ENCODE measurements around the gene CSNK2B. TPM values are rescaled to one million over a fixed set of nuclear protein-coding genes. Genes with fewer than 3 reads are reported as not detected.
A peak's percentile ranks its signal among the peaks of the same experiment; 100 is the strongest.

The CSNK2B gene
- total RNA-seq, 2 donors from 2014 or later, result 155 to 171 TPM

DNA sequence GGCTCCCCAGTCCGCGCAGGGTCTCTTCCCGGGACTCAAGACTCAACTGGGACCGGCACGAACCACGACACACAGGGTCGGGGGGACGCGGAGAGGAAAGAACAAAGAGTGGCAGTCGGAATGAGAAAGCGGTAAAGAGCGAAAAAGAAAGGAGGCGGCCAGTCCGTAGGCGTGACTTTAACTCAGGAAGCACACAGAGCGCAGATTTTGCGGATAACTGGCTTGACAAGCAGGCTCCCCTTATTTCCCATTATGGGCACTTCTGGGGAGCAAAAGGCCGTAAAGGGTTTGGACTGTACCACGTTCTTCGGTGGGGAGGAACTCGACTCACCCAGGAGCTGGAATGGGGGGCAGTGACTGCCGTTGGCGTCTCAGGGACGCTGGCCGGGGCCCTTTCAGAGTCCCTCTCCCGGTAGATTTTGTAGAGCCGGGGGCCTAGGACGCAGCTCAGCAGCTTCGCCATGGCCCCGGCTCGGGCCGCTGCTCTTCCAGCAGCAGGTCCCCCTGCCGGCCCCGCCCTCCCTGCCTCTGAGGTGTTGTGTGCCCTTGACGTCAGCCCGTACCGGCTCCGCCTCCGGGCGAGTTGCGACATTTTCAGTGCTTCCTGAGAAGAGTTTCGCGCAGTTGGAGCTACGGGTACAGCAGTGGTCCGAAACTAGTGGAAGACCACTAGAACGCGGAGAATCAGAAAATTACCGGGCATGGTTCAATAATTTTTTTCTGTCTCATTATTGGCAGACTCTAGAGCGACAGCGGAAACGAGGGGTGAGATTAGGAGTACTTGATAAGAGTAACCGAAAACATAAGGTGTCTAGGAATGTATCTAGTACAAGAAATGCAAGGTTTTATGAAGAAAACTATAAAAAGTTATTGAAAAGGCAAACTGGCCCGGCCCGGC lies 37.2 kb downstream of the CSNK2B start, which contains the start of gene ABHD16A:
Gene ABHD16A (minus strand): TSS at position 506 of the 898 bp plus-strand sequence. CDS start 43 bp downstream, at position 463.
- H3K9ac ChIP-seq (ENCODE audit: extremely low read depth, low read length, poor library complexity, severe bottlenecking), result peak within 1 kb of the TSS; percentile 90
- peaks cover 7% of the 10 kb centered on the region for H3K4me1 ChIP-seq (ENCODE audit: control insufficient read depth, insufficient read depth, low read length)
- peak within 1 kb of the TSS; percentile 97 for H3K4me3 ChIP-seq (ENCODE audit: low read length)
- Mint-ChIP-seq H3K27ac (peak within 1 kb of the TSS; percentile 93), H3K4me3 (peak within 1 kb of the TSS; percentile 87), H3K36me3 (ENCODE audit: low read depth) (peaks cover 19% of the 10 kb centered on the region), H3K9me3 (no peaks in the 10 kb centered on the region), H3K27me3 (ENCODE audit: insufficient read depth) (peaks cover 2% of the 10 kb centered on the region), H3K4me1 (peaks cover 17% of the 10 kb centered on the region)
- peak within 1 kb of the TSS; percentile 89 for H3K27ac ChIP-seq (ENCODE audit: low read depth, low read length)
- 3 to 4% methylated on average over 50 to 54 of the region's 54 CpGs for WGBS, 2 experiments (ENCODE audit: insufficient coverage in 1 of 2, insufficient read length in 1 of 2)
- DNase-seq, result peak; percentile 99
- H3K36me3 ChIP-seq (ENCODE audit: control insufficient read depth, insufficient read depth, low read length), result peaks cover 22% of the 10 kb centered on the region
- H3K9me3 ChIP-seq (ENCODE audit: control insufficient read depth, low read length), result no peaks in the 10 kb centered on the region
- H3K27me3 ChIP-seq (ENCODE audit: control insufficient read depth, insufficient read depth, low read length, poor library complexity, severe bottlenecking), result no peaks in the 10 kb centered on the region
- TF ChIP-seq, protein P1, sequence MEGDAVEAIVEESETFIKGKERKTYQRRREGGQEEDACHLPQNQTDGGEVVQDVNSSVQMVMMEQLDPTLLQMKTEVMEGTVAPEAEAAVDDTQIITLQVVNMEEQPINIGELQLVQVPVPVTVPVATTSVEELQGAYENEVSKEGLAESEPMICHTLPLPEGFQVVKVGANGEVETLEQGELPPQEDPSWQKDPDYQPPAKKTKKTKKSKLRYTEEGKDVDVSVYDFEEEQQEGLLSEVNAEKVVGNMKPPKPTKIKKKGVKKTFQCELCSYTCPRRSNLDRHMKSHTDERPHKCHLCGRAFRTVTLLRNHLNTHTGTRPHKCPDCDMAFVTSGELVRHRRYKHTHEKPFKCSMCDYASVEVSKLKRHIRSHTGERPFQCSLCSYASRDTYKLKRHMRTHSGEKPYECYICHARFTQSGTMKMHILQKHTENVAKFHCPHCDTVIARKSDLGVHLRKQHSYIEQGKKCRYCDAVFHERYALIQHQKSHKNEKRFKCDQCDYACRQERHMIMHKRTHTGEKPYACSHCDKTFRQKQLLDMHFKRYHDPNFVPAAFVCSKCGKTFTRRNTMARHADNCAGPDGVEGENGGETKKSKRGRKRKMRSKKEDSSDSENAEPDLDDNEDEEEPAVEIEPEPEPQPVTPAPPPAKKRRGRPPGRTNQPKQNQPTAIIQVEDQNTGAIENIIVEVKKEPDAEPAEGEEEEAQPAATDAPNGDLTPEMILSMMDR (conservative IDR thresholded peaks at IDR 0.05), result peak; percentile 27

DNA sequence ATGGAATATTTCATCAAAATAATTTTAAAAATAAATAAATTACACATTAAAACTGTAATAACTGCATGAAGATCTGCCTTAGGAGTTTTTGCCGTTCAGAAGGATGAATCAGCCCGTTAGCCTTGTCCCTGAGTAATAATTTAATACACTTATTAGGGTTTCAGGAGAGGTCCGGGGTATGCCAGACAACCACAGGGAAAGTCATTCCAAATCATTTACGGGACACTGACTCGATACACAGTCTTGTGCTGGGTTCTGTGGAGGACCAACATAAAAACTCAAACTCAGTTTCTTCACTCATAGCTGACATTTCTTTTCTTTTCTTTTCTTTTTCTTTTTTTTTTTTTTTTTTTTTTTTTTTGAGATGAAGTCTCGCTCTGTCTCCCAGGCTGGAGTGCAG lies 40.1 kb downstream of the CSNK2B start:
- Histone ChIP-seq H3K27me3 (ENCODE audit: control insufficient read depth, insufficient read depth, low read length, poor library complexity, severe bottlenecking) (no peaks in the 10 kb centered on the region), H3K36me3 (ENCODE audit: control insufficient read depth, insufficient read depth, low read length) (peaks cover 4% of the 10 kb centered on the region), H3K9ac (ENCODE audit: extremely low read depth, low read length, poor library complexity, severe bottlenecking) (no peak overlapping the region), H3K4me1 (ENCODE audit: control insufficient read depth, insufficient read depth, low read length) (peaks cover 7% of the 10 kb centered on the region), H3K4me3 (ENCODE audit: low read length) (no peak overlapping the region), H3K9me3 (ENCODE audit: control insufficient read depth, low read length) (no peaks in the 10 kb centered on the region), H3K27ac (ENCODE audit: low read depth, low read length) (no peak overlapping the region)
- Mint-ChIP-seq H3K27me3 (ENCODE audit: insufficient read depth) (peaks cover 2% of the 10 kb centered on the region), H3K36me3 (ENCODE audit: low read depth) (peaks cover 5% of the 10 kb centered on the region), H3K4me1 (peaks cover 22% of the 10 kb centered on the region), H3K27ac (no peak overlapping the region), H3K4me3 (no peak overlapping the region), H3K9me3 (no peaks in the 10 kb centered on the region)
- DNase-seq, result no peak
- whole genome bisulfite sequencing, 2 experiments (ENCODE audit: insufficient coverage in 1 of 2, insufficient read length in 1 of 2), result 86% methylated on average over 3 to 6 of the region's 6 CpGs
- TF ChIP-seq, protein P1 (conservative IDR thresholded peaks at IDR 0.05), result no peak

DNA sequence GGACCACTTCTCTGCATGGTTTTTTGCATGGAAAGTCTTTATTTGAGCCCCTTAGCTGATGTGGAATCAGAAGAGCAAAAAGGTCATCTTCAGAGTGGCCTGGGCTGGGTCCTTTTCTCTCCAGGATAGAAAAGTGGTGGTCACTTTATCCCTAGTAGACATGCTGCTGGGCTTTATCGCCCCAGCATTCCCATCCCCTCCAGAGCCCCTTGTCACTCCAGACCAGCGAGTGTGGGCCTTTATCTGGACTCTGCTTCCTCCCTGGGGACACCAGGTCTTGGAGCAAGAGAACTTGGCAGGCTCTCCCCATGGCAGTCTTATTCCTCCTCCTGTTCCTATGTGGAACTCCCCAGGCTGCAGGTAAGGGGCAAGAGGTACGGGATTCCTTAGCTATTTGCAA lies 40.7 kb downstream of the CSNK2B start, which contains the start of gene LY6G6F:
Gene LY6G6F (plus strand): TSS at position 268 of the 400 bp plus-strand sequence. CDS start 41 bp downstream, at position 309.
- 75 to 85% methylated on average over 2 to 3 of the region's 3 CpGs for WGBS, 2 experiments (ENCODE audit: insufficient coverage in 1 of 2, insufficient read length in 1 of 2)
- H3K4me1 ChIP-seq (ENCODE audit: control insufficient read depth, insufficient read depth, low read length), result peaks cover 6% of the 10 kb centered on the region
- no peaks in the 10 kb centered on the region for H3K9me3 Mint-ChIP-seq

More for the DNA sequence above, 40.7 kb downstream of the CSNK2B start, which contains the start of gene LY6G6F:
- TF ChIP-seq, protein P1 (conservative IDR thresholded peaks at IDR 0.05), result no peak
- H3K9ac ChIP-seq (ENCODE audit: extremely low read depth, low read length, poor library complexity, severe bottlenecking), result no peak within 1 kb of the TSS
- Mint-ChIP-seq H3K27me3 (ENCODE audit: insufficient read depth) (peaks cover 2% of the 10 kb centered on the region), H3K4me3 (no peak within 1 kb of the TSS), H3K27ac (no peak within 1 kb of the TSS), H3K4me1 (peaks cover 15% of the 10 kb centered on the region), H3K36me3 (ENCODE audit: low read depth) (no peaks in the 10 kb centered on the region)
- H3K36me3 ChIP-seq (ENCODE audit: control insufficient read depth, insufficient read depth, low read length), result no peaks in the 10 kb centered on the region
- no peaks in the 10 kb centered on the region for H3K27me3 ChIP-seq (ENCODE audit: control insufficient read depth, insufficient read depth, low read length, poor library complexity, severe bottlenecking)
- H3K27ac ChIP-seq (ENCODE audit: low read depth, low read length), result no peak within 1 kb of the TSS
- H3K9me3 ChIP-seq (ENCODE audit: control insufficient read depth, low read length), result no peaks in the 10 kb centered on the region
- no peak within 1 kb of the TSS for H3K4me3 ChIP-seq (ENCODE audit: low read length)
- DNase-seq, result no peak

All from endodermal cell (in vitro differentiated cells).